Fibroblast of pulmonary artery (primary cell): ENCODE results near the gene RIMBP3B.
"Not testable (repeated sequence)": the region's sequence is repeated elsewhere in the genome, so short reads cannot be mapped to it uniquely, and the experiment has no call there.

Experiments
- DNase-seq: peaks from one replicate; pipeline ENCODE4 v3.0.0-alpha.2; 2010; ENCODE audit warnings: low read depth
- H3K4me3 ChIP-seq: replicated peaks from 2 replicates; pipeline ENCODE4 v1.5.1; 2011; ENCODE audit warnings: low read depth, mild to moderate bottlenecking, control low read depth, low read length, moderate library complexity

RIMBP3B gene, protein sequence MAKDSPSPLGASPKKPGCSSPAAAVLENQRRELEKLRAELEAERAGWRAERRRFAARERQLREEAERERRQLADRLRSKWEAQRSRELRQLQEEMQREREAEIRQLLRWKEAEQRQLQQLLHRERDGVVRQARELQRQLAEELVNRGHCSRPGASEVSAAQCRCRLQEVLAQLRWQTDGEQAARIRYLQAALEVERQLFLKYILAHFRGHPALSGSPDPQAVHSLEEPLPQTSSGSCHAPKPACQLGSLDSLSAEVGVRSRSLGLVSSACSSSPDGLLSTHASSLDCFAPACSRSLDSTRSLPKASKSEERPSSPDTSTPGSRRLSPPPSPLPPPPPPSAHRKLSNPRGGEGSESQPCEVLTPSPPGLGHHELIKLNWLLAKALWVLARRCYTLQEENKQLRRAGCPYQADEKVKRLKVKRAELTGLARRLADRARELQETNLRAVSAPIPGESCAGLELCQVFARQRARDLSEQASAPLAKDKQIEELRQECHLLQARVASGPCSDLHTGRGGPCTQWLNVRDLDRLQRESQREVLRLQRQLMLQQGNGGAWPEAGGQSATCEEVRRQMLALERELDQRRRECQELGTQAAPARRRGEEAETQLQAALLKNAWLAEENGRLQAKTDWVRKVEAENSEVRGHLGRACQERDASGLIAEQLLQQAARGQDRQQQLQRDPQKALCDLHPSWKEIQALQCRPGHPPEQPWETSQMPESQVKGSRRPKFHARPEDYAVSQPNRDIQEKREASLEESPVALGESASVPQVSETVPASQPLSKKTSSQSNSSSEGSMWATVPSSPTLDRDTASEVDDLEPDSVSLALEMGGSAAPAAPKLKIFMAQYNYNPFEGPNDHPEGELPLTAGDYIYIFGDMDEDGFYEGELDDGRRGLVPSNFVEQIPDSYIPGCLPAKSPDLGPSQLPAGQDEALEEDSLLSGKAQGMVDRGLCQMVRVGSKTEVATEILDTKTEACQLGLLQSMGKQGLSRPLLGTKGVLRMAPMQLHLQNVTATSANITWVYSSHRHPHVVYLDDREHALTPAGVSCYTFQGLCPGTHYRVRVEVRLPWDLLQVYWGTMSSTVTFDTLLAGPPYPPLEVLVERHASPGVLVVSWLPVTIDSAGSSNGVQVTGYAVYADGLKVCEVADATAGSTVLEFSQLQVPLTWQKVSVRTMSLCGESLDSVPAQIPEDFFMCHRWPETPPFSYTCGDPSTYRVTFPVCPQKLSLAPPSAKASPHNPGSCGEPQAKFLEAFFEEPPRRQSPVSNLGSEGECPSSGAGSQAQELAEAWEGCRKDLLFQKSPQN (N-terminal part only)

DNA sequence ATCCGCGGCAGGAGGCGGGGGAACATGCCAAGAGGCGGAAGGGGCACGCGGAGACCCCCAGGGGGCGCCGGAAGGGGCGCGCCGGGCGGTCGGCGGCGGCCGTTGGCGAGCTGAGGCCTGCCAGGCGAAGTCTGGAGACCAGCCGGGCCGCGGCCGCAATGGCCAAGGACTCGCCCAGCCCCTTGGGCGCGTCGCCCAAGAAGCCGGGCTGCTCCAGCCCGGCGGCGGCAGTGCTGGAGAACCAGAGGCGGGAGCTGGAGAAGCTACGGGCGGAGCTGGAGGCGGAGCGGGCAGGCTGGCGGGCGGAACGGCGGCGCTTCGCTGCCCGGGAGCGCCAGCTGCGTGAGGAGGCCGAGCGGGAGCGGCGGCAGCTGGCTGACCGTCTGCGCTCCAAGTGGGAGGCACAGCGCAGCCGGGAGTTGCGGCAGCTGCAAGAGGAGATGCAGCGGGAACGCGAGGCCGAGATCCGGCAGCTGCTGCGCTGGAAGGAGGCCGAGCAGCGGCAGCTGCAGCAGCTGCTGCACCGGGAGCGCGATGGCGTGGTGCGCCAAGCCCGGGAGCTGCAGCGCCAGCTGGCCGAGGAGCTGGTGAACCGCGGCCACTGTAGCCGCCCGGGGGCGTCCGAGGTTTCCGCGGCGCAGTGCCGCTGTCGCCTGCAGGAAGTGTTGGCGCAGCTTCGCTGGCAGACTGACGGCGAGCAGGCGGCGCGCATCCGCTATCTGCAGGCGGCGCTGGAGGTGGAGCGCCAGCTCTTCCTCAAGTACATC, at the start of gene RIMBP3B:
TSS of gene RIMBP3B (plus strand) at position 51 of the 767 bp plus-strand sequence. CDS start at position 159, 108 bp downstream.
- H3K4me3 ChIP-seq, DNase-seq: not testable (repeated sequence)

DNA sequence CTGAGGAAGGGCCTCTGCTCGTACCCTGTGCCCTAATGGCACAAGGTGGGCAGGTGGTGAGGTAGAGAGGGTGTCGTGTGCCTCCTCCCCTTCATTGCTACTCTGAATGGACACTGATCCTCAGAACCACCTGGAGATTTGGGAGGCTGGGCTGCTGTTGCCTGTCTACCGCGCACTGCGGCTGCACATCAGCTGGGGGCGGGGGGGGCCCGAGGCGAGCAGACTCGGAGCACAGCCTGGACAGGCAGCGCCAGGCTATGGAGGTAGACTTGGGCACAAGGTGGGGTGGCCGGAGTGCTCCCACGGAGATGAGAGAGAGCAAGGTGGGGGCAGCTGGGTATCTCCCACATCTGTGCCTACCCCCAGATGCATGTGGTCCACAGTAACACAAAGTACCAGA, 26.0 kb upstream of the RIMBP3B start:
- DNase-seq, H3K4me3 ChIP-seq: not testable (repeated sequence)

DNA sequence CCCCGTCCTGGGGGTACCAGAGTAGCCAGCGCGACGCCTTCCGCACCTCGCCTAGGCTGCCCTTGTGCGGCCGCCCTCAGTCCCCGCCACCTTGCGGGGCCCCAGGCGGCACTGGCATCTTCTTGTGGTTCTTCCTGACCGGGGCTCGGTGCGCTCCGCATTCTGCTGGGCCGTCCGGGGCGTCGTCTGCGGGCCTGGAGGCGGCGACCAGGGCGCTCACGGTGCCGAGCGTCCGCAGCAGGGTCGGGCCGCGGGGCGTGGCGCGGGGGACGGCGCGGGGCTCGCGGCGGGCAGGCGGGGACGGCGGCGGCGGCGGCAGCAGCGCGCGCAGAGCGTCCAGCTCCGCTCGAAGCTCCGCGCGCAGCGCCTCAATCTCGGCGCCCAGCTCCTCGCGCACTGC, 23.0 kb upstream of the RIMBP3B start:
- not testable (repeated sequence) for H3K4me3 ChIP-seq

DNA sequence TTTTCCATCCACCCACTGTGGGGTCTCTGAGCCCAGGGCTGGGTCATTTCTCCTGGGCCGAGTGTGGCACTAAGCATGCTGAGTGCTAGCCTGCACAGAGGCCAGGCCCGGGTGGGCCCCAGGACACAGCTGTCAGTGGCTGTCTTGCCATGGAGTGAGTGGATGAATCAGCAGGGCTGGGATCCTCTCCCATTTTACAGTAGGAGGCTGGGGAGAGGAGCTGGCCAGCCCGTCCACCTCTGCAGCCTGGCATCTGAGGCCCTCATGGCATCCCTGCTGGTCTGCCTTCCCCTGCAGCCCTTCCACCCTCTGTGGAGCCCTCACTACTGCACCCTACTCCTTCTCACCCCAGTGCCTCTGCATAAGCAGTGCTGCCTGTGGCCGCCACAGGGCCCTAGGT, 21.1 kb upstream of the RIMBP3B start:
- H3K4me3 ChIP-seq, result not testable (repeated sequence)

More for the DNA sequence above, 23.0 kb upstream of the RIMBP3B start:
- not testable (repeated sequence) for DNase-seq

DNA sequence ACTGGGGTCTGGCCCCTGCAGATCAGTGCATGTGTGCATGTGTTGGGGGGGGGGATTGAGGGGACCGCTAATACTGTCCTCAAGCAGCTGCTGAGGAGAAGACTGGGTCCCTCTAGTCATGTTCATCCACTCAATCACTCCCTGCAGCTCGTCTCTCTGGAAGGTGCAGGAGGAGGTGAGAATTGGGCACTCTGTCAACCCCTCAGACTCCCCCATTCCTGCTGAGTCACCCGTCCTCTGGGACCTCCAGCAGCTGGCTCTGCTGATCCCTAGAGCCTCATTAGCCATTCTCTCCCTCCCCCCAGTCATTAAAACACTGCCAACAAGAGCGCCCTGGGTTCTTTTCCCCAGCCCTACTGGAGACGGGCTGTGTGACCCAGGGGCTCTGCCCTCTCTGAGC, 20.5 kb upstream of the RIMBP3B start:
- not testable (repeated sequence) for DNase-seq, H3K4me3 ChIP-seq

More for the DNA sequence above, 21.1 kb upstream of the RIMBP3B start:
- not testable (repeated sequence) for DNase-seq

DNA sequence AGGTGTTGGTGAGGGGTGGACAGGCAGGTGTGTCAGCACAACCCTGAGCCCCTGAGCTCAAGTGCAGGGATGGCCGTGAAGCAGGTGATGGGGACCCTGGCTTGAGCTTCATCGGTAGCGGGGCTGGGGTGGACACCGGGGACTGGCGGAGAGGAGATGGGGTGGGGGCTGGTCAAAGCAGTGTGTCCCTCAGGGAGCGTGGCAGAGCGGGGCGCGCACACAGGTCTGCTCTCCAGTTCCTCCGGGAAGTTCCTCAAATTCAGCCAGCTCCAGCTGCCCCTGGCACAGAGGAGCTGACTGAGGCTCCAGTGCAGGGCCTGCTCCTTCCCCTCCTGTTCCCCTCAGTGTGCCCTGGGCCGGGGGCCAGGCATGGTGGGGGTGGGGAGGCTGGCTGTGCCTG, 19.7 kb upstream of the RIMBP3B start:
- DNase-seq, H3K4me3 ChIP-seq: not testable (repeated sequence)

DNA sequence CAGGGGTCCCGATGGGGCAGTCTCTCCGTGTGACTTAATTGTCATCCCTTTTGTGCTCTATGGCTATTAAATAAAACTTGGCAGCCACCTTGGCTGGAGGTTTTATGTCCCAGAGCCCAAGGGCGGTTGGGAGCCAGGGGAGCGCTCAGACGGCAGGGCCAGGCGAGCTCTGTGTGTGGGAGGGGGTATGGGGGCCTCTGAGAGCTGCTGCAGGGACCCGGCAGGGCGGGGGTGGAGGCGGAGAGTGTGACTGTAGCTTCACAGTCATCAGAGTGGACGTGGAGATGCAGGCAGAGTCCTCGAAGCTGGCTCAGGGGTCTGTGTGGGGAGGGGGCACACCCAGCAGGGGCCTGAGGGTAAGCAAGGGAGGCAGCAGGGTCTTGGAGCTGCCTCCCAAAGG, 19.2 kb upstream of the RIMBP3B start:
- not testable (repeated sequence) for DNase-seq, H3K4me3 ChIP-seq

DNA sequence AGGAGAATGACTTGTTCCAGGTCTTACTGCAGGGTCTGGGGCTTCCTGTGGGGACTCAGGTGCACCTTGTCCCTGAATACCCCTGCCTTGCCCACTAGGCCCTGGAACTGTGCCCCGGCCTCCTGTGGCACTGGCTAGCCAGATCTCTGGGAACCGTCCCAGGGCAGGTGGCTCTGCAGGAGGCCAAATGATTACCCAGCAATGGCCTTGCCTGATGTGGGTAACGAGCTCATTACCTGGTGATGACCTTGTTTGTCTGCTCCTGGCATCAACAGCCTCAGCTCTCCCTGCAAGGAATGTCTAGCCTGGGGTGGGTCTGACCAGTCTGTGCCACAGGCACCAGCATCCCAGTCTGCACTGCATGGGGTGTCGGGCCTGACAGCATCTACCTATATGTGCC, 18.2 kb upstream of the RIMBP3B start:
- not testable (repeated sequence) for H3K4me3 ChIP-seq, DNase-seq

DNA sequence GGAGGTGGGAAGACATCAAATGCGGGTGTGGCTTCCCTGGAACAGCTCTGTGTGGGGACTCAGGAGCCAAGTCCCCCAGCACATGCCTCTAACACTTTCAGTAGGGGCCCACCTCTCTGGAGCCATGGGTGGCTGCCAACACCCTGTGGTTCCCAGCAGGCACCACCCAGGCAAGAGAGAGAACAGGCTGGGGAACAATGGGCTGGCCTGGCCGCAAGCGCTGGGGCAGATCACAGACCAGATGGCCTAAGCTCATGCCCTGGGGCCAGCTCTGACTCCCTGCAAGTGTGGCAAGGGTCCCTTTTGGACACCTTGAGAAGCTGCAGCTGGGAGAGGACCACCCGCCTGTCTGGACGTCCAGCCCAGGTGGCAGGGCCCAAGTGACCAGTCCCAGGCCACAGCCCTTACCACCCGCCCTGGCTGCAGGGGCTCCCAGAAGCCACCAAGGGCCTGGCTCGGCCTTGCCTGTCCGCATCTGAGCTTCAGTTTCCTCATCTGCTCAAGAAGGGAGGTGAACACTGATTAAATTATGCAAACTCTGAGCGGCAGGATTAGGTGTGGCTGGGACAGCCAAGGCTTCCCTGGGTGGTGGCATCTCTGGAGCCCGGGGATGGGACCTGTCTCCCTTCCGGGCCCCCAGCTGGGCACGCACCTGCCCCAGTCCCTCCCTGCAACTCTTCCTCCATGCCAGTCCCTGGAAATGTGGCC, 14.8 kb upstream of the RIMBP3B start:
- not testable (repeated sequence) for H3K4me3 ChIP-seq, DNase-seq

DNA sequence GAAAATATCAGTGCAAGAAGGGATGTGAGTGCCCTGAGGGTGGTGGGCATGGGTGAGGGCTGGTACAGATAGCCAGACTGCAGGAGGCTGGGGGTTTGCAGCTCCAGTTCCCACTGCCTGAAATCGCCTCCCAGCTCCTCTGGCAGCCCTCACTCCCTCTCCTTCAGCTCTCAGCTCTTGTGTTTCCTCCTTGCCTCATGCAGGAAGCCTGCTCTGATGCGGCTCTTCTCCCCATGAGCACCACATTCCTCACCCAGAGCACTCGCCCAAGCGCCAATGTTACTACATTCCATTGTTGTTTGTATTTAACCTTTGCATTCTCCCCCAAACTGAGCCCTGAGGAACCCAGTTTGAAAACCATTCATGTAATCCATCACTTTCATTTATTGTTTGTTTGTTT, 7.7 kb upstream of the RIMBP3B start:
- not testable (repeated sequence) for H3K4me3 ChIP-seq, DNase-seq

DNA sequence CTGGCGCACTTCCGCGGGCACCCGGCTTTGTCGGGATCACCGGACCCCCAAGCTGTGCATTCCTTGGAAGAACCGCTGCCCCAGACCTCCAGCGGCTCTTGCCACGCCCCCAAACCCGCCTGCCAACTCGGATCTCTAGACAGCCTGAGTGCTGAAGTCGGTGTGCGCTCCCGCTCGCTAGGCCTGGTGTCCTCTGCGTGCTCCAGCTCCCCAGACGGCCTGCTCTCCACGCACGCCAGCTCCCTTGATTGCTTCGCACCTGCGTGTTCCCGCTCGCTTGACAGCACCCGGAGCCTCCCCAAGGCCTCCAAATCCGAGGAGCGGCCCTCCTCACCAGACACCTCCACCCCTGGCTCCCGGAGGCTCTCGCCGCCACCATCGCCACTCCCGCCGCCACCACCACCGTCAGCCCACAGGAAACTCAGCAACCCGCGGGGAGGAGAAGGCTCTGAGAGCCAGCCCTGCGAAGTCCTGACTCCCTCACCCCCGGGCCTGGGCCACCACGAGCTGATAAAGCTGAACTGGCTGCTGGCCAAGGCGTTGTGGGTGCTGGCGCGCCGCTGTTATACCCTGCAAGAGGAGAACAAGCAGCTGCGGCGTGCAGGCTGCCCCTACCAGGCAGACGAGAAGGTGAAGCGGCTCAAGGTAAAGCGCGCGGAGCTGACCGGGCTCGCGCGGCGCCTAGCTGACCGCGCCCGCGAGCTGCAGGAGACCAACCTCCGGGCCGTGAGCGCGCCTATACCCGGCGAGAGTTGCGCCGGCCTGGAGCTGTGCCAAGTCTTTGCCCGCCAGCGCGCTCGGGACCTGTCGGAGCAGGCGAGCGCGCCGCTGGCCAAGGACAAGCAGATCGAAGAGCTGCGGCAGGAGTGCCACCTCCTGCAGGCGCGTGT, 1.2 kb downstream of the RIMBP3B start:
- H3K4me3 ChIP-seq, DNase-seq: not testable (repeated sequence)

DNA sequence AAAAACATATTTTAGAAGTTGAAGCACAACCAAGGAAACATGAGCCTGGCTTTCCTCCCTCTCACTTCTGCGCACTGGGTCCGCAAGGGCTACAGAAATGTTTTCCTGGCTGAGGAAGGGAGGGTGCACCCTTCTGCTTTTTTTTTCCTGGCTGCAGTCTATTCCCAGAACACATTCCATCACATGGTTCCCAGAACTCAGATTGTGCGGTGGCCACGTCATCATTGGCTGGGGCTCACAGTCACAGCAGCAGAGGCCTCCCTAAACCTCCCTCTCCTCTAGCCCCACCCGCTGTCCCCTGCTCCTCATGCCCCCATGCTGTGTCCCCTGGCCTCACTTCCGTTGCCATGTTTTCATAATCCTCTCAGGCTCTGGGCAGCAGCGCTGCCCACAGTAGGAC, 5.9 kb downstream of the RIMBP3B start:
- not testable (repeated sequence) for DNase-seq, H3K4me3 ChIP-seq

DNA sequence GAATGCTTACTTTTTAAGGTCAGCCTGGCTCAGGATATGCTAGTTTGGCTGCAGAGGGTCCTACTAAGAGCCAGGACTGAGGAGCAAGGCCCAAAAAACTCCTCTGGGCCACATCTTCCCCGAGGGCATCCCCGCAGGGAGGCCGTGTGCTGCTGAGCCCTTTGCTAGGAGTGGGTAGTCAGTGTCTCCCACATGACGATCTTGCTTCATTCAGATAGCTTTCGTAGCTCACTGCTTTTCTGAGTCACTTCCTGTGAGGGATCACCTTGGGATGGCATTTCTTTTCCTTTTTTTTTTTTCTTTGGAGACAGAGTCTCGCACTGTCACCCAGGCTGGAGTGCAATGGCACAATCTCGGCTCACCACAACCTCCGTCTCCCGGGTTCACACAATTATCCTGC, 6.5 kb downstream of the RIMBP3B start:
- DNase-seq, result not testable (repeated sequence)

DNA sequence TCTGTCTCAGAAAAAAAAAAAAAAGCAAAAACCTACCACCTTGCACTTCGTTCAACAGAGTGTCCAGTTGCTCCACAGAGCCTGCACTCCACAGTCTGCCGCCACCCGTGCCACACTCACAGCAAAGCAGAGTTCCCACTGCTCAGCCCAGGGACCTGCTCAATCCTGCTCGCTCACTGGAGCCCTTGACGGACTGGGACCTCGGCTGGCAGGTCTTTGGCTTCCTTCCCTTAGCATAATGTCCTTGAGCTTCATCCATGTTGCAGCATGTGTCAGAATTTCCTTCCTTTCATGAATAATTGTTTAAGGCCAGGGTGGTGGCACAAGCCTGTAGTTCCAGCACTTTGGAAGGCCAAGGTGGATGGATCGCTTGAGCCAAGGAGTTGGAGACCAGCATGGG, 11.1 kb downstream of the RIMBP3B start:
- DNase-seq, H3K4me3 ChIP-seq: not testable (repeated sequence)

More for the DNA sequence above, 6.5 kb downstream of the RIMBP3B start:
- H3K4me3 ChIP-seq, result not testable (repeated sequence)

DNA sequence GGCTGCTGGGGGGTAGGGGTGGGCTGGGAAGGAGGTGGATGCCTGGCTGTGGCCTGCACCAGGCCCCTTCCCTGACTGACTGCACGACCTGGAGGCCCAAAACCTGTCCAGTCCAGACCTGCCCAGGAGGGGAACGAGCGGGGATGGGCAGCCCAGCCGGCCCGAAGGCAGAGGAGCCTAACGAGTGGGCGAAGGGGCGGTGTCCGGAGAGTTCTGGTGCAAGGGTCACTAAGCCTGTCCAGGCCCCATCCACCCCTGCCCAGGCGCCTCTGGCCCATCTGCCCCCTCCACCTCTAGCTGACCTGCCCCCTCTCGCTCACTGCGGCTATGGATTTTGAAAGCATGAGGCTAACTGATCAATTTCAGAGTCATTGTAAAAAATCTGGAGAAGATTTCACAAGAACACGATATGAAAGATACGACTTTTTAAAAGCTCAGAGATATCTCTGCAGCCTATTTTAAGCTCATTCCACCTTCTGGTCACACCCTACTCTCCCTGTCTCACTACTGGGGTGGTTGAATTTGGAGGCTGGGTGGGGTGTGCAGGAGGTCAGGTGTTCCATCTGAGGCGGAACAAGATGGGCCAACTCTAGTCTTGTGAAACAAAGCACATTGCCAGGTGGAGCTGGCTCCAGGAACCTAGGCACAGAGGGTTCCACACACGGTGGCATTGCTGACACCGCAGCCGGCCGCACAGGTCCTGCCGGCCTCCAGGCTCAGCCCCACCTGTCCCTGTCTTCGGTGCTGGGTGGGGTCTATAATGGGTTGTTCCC, 17.8 kb downstream of the RIMBP3B start:
- H3K4me3 ChIP-seq, DNase-seq: not testable (repeated sequence)
